Kidney (tissue), 14 donors: ENCODE measurements around the gene ZNF438. TPM values are rescaled to one million over a fixed set of nuclear protein-coding genes. Genes with fewer than 3 reads are reported as not detected.

Experiments used
- DNase-seq, 5 donors: peaks; one replicate each; pipeline ENCODE4 v3.0.0-alpha.2; 2013 to 2020
- FAIRE-seq: peaks from 2 replicates; lab custom pipeline; 2012; peaks lifted over from hg19 to GRCh38; lab: Jason Lieb, UNC
- H3K27ac ChIP-seq, 2 donors: one replicate each; pipeline ENCODE4 v1.7.0; 2013; ENCODE audit warnings: low read depth in 2 of 2, low read length in 2 of 2, inconsistent platforms in 1 of 2
- H3K27me3 ChIP-seq: one replicate; pipeline ENCODE4 v1.7.1; 2013; ENCODE audit warnings: low read length, inconsistent platforms; ENCODE audit not compliant: control insufficient read depth, insufficient read depth
- H3K36me3 ChIP-seq, 3 donors: one replicate each; pipeline versions ENCODE4 v1.7.0 to v1.7.1; 2013; ENCODE audit warnings: low read length in 3 of 3, control low read depth in 1 of 3, inconsistent platforms in 1 of 3; ENCODE audit not compliant: insufficient read depth in 3 of 3, control insufficient read depth in 2 of 3
- H3K4me1 ChIP-seq, 3 donors: one replicate each; pipeline versions ENCODE4 v1.7.0 to v1.7.1; 2013; ENCODE audit warnings: low read length in 3 of 3, inconsistent platforms in 1 of 3, low read depth in 1 of 3; ENCODE audit not compliant: control insufficient read depth in 2 of 3, insufficient read depth in 2 of 3
- H3K4me3 ChIP-seq, 3 donors: one replicate each; pipeline versions ENCODE4 v1.7.0 to v1.8.1; 2013; ENCODE audit warnings: low read length in 3 of 3, control low read depth in 1 of 3, inconsistent platforms in 1 of 3
- H3K9ac ChIP-seq, 3 donors: one replicate each; pipeline versions ENCODE4 v1.7.0 to v1.7.1; 2013; ENCODE audit warnings: low read length in 3 of 3, control low read depth in 1 of 3, inconsistent platforms in 1 of 3
- H3K9me3 ChIP-seq, 3 donors: one replicate each; pipeline versions ENCODE4 v1.7.0 to v1.7.1; 2013; ENCODE audit warnings: low read length in 3 of 3, control low read depth in 1 of 3, inconsistent platforms in 1 of 3; ENCODE audit not compliant: control insufficient read depth in 2 of 3, insufficient read depth in 1 of 3
- intact Hi-C: fragments of 100-400 bp; cut with DNase I; formaldehyde crosslinking; loops from one replicate; pipeline ENCODE4 v1.11.1; 2022
- polyA plus RNA-seq: library from polyadenylated mRNA; stranded (reverse); fragments of 350-450 nt; fragmentation: Illumina TruSeq; extraction: RNeasy Lipid Tissue Mini Kit (QIAGEN cat#74804); gene quantifications from one replicate; pipeline ENCODE4 v1.2.3, GENCODE V29; 2014; ENCODE audit warnings: low read depth, low replicate concordance; ENCODE audit not compliant: insufficient read depth
- total RNA-seq: library from RNA; stranded (reverse); fragmentation: NEBNext Ultra II Directional; extraction: Animal tissue kit (Norgen Biotek cat#: 25700); gene quantifications from one replicate; pipeline ENCODE4 v1.2.1, GENCODE V29; 2021
- TF ChIP-seq, protein P1 (sequence below): IDR thresholded peaks from 3 replicates; pipeline ENCODE4 v1.5.1; 2012; ENCODE audit warnings: mild to moderate bottlenecking, moderate library complexity, borderline replicate concordance; ENCODE audit not compliant: insufficient read depth; ENCODE audit errors: extremely low read depth
- donor health status: control.
- donor health status: control.
- donor health status: control.
- donor health status: control.
- donor health status: control.
- donor health status: DM: yes; HTN: yes; CAD: no.
- donor health status: Normal renal cell carcinoma (clear cell type).

The ZNF438 gene
- total and polyA plus RNA-seq, 2 donors from 2014 or later = 5.9 to 9.9 TPM

DNA sequence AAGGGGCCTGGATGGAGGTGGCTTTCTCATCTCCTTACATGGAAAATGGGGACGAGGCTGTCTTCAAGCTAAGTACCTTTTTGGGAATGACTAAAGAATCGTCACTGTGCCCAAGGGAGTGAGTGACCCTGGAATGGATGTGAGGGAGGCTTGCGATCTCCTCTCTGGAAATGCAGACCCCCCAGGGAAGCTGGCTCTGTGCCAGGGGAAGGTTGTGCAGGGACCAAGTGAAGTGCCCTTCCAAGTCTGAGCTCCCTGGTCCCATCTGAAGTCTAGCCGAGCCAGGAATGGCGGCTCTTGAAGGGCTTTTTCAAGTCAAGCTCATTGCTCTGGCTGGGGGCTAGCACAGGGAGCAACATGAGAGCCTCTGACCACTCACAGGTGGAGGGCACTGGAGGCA, 221.2 kb downstream of the ZNF438 start:
- no peak for DNase-seq
- FAIRE-seq = no peak
- Histone ChIP-seq H3K4me1 (peaks cover 0 to 20% (median 6%) of the 10 kb centered on the region in 3 donors), H3K36me3 (no peaks in the 10 kb centered on the region), H3K27ac (no peak overlapping the region), H3K9me3 (no peaks in the 10 kb centered on the region), H3K27me3 (no peaks in the 10 kb centered on the region), H3K9ac (no peak overlapping the region), H3K4me3 (no peak overlapping the region)
- TF ChIP-seq, protein P1, sequence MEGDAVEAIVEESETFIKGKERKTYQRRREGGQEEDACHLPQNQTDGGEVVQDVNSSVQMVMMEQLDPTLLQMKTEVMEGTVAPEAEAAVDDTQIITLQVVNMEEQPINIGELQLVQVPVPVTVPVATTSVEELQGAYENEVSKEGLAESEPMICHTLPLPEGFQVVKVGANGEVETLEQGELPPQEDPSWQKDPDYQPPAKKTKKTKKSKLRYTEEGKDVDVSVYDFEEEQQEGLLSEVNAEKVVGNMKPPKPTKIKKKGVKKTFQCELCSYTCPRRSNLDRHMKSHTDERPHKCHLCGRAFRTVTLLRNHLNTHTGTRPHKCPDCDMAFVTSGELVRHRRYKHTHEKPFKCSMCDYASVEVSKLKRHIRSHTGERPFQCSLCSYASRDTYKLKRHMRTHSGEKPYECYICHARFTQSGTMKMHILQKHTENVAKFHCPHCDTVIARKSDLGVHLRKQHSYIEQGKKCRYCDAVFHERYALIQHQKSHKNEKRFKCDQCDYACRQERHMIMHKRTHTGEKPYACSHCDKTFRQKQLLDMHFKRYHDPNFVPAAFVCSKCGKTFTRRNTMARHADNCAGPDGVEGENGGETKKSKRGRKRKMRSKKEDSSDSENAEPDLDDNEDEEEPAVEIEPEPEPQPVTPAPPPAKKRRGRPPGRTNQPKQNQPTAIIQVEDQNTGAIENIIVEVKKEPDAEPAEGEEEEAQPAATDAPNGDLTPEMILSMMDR = no peak
- intact Hi-C loops = no loop called here

DNA sequence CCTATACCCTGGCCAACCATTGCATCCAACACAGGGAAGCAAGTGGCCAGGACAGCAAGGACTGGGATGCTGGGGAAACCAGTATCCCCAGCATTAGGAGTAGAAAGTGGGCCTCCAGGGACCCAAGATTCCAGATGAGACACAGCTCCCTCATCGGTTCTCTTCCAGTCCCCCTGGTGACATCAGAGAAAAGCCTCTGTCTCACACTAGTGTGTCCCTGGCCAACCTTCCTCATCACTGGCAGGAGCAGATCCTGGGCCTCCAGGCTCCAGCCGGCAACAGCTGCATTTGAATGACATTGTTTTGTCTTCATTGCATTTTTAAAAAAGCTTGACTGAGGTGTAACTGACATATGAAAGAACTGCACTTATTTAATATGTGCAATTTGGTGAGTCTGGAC, 224.8 kb downstream of the ZNF438 start:
- intact Hi-C loops = no loop called here
- Histone ChIP-seq H3K36me3 (no peaks in the 10 kb centered on the region), H3K27me3 (no peaks in the 10 kb centered on the region), H3K27ac (no peak overlapping the region), H3K4me1 (peaks cover 0 to 9% (median 3%) of the 10 kb centered on the region in 3 donors), H3K9me3 (no peaks in the 10 kb centered on the region), H3K4me3 (no peak overlapping the region), H3K9ac (no peak overlapping the region)
- DNase-seq (no peak), FAIRE-seq (no peak)
- TF ChIP-seq, protein P1 = no peak

DNA sequence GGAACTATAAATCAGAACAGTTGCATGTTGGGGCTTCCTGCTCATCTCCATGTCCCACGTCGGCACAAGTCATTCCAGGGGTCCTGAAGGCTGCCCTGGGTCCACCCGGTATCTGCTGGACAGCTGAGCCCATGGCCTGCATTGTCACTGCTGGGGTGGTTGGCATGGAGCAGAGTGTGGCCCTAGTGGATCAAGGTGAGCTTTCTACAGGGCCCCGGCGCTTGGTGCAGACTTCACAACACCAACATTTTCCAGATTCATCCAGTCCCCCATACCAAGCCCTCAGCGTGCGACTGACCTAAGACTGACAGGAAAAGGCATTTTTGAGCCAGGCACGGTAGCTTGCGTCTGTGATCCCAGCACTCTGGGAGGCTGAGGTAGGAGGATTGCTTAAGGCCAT, 226.6 kb downstream of the ZNF438 start:
- H3K4me3 ChIP-seq = no peak overlapping the region
- H3K4me1 ChIP-seq = no peaks in the 10 kb centered on the region
- no peaks in the 10 kb centered on the region for H3K27me3 ChIP-seq
- no peak overlapping the region for H3K9ac ChIP-seq
- DNase-seq (no peak), FAIRE-seq (no peak)
- no peak overlapping the region for H3K27ac ChIP-seq
- TF ChIP-seq, protein P1 = no peak
- no peaks in the 10 kb centered on the region for H3K9me3 ChIP-seq
- intact Hi-C loops = no loop called here
- H3K36me3 ChIP-seq = no peaks in the 10 kb centered on the region

DNA sequence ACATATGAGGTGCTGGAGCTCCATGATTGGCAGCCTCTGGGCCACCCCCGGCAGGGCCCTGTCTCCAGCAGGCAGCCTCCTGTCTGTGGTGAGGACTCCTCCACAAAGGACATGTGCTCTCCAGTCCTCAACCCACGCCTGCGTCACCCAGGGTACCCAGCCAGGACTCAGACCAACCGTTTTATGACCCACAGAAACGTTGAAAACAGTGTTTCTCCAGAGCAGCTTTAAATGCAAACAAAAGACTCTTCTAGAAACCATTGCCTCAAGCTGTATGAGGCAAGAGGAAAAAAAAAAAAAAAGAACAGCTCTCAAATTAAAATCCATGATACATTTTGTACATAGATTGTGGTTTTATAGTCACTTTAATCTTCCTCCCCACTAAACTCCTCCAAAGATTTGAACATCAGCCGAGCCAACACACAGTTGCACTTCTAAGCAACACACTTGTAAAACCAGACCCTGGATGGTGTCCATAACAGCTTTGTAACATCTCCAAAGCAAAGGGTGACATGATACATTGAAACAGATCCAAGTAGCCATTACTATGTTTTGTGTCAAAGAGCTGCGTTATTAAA, 227.1 kb downstream of the ZNF438 start:
- TF ChIP-seq, protein P1 = no peak
- no peaks in the 10 kb centered on the region for H3K4me1 ChIP-seq
- FAIRE-seq (no peak), DNase-seq (peak in 1 of 5 donors; percentile 81)
- intact Hi-C loops = no loop called here
- H3K4me3 ChIP-seq = no peak overlapping the region
- H3K9ac ChIP-seq = no peak overlapping the region
- H3K9me3 ChIP-seq = no peaks in the 10 kb centered on the region
- no peak overlapping the region for H3K27ac ChIP-seq
- no peaks in the 10 kb centered on the region for H3K36me3 ChIP-seq
- no peaks in the 10 kb centered on the region for H3K27me3 ChIP-seq
